K562 (cell line): ENCODE results near the gene SP2. TPM values are rescaled to one million over a fixed set of nuclear protein-coding genes. Genes with fewer than 3 reads are reported as not detected.

Experiments used
- ATAC-seq: fragments of 200-7000 bp; cut with Tn5 transposase; 3 replicates; pipeline ENCODE4 v1.9.1; 2020; ENCODE audit warnings: moderate library complexity
- BruUV-seq: library from RNA; stranded (reverse); fragments of 400-500 nt; replicated peaks from 2 replicates; lab custom pipeline; 2021; lab: Mats Ljungman, UMichigan
- CTCF ChIA-PET: fragments of 300-600 bp; formaldehyde crosslinking; extraction: SDS; loops from one replicate; lab custom pipeline; 2021; ENCODE audit warnings: low intra/inter-chr PET ratio; lab: Yijun Ruan, JAX
- POLR2A ChIA-PET: fragments of 300-600, 350-650 bp; sonication (Branson Sonifier 250); formaldehyde crosslinking; extraction: SDS; loops from one replicate; lab custom pipeline; 2021; ENCODE audit warnings: antibody characterized with exemption, inconsistent platforms; lab: Yijun Ruan, JAX
- DNase-seq, 4 experiments: peaks; one replicate each; pipeline versions ENCODE4 v3.0.0 to v3.0.0-alpha.2; 2011 to 2018; ENCODE audit warnings: low spot score in 3 of 4, mixed read lengths in 3 of 4; ENCODE audit errors: extremely low read depth in 1 of 4
- FAIRE-seq: peaks from 2 replicates; lab custom pipeline; 2011; peaks lifted over from hg19 to GRCh38; lab: Jason Lieb, UNC
- H2AFZ ChIP-seq: 2 replicates; pipeline ENCODE4 v1.6.0; 2011; ENCODE audit warnings: low read depth, low read length, control low read depth, inconsistent platforms
- H3K27ac ChIP-seq: fragments of 200-600 bp; 3 replicates; pipeline ENCODE4 v1.8.0; 2011; ENCODE audit warnings: low read depth, mild to moderate bottlenecking, control low read depth, inconsistent platforms, low read length, moderate library complexity, mixed read lengths; ENCODE audit errors: extremely low read depth
- H3K27me3 ChIP-seq, 2 experiments: fragments of 300-600 bp in 1 of 2; 2 replicates in 1 of 2; 3 replicates in 1 of 2; pipeline versions ENCODE4 v1.6.0 to v1.8.0; 2011; ENCODE audit warnings: inconsistent platforms in 2 of 2, low read length in 2 of 2, mild to moderate bottlenecking in 1 of 2, mixed read lengths in 1 of 2, moderate library complexity in 1 of 2; ENCODE audit not compliant: control insufficient read depth in 2 of 2, insufficient read depth in 2 of 2
- H3K36me3 ChIP-seq: fragments of 300-600 bp; 3 replicates; pipeline ENCODE4 v1.8.0; 2011; ENCODE audit warnings: mild to moderate bottlenecking, low read length, inconsistent platforms; ENCODE audit not compliant: control insufficient read depth, insufficient read depth
- H3K4me1 ChIP-seq, 2 experiments: fragments of 200-600 bp in 1 of 2; replicated peaks in 1 of 2; 2 replicates in 1 of 2; 3 replicates in 1 of 2; pipeline versions ENCODE4 v1.5.1 to v1.8.0; 2011; ENCODE audit warnings: inconsistent platforms in 2 of 2, low read length in 2 of 2, mild to moderate bottlenecking in 1 of 2, mixed read lengths in 1 of 2, moderate library complexity in 1 of 2; ENCODE audit not compliant: control insufficient read depth in 2 of 2, insufficient read depth in 2 of 2
- H3K4me2 ChIP-seq: 2 replicates; pipeline ENCODE4 v1.6.1; 2011; ENCODE audit warnings: low read length, control low read depth, inconsistent platforms, mixed read lengths; ENCODE audit not compliant: insufficient read depth
- H3K4me3 ChIP-seq: fragments of 200-600 bp; sonication (generic), shearing (Covaris generic); 2 replicates; pipeline ENCODE4 v1.5.1; 2016; ENCODE audit warnings: control low read depth, inconsistent platforms
- H3K79me2 ChIP-seq: fragments of 200-600 bp; 3 replicates; pipeline ENCODE4 v1.8.0; 2011; ENCODE audit warnings: low read length, inconsistent platforms; ENCODE audit not compliant: control insufficient read depth, insufficient read depth
- H3K9ac ChIP-seq, 2 experiments: 2 replicates each; pipeline versions ENCODE4 v1.6.0 to v1.6.1; 2011; ENCODE audit warnings: low read depth in 2 of 2, low read length in 2 of 2, control low read depth in 1 of 2, inconsistent platforms in 1 of 2, mild to moderate bottlenecking in 1 of 2, mixed read lengths in 1 of 2; ENCODE audit not compliant: insufficient read depth in 1 of 2
- H3K9me1 ChIP-seq: one replicate; pipeline ENCODE4 v1.6.0; 2011; ENCODE audit warnings: inconsistent platforms, mild to moderate bottlenecking, low read length, moderate library complexity; ENCODE audit not compliant: control insufficient read depth, insufficient read depth
- H3K9me3 ChIP-seq: replicated peaks from 2 replicates; pipeline ENCODE4 v1.5.1; 2011; ENCODE audit warnings: low read depth, low read length, inconsistent platforms; ENCODE audit not compliant: control insufficient read depth, insufficient read depth
- H4K20me1 ChIP-seq: replicated peaks from 2 replicates; pipeline ENCODE4 v1.6.1; 2011; ENCODE audit warnings: low read length, inconsistent platforms, mixed read lengths; ENCODE audit not compliant: control insufficient read depth, insufficient read depth
- CXXC5 ChIP-seq: fragments of 250-450 bp; sonication (Bioruptor Pico); IDR thresholded peaks from 2 replicates; pipeline ENCODE4 v1.8.0; 2022; ENCODE audit warnings: inconsistent platforms, mild to moderate bottlenecking, moderate library complexity
- ETV1 ChIP-seq: fragments of 450-650 bp; conservative IDR thresholded peaks from 2 replicates; pipeline ENCODE4 v1.6.1; 2016; ENCODE audit warnings: missing genetic modification characterization, control low read depth, low read depth, missing compliant biosample characterization
- ILK ChIP-seq: fragments of 450-650 bp; IDR thresholded peaks from 2 replicates; pipeline ENCODE4 v1.6.1; 2016; ENCODE audit warnings: missing genetic modification characterization, low read depth, mild to moderate bottlenecking, missing compliant biosample characterization, moderate library complexity, borderline replicate concordance
- NFE2L1 ChIP-seq: fragments of 450-650 bp; IDR thresholded peaks from 2 replicates; pipeline ENCODE4 v1.6.1; 2016; ENCODE audit warnings: missing genetic modification characterization, low read depth, mild to moderate bottlenecking, missing compliant biosample characterization, moderate library complexity, borderline replicate concordance
- TEAD4 ChIP-seq, 2 experiments: sonication (generic) in 1 of 2; formaldehyde crosslinking in 1 of 2; IDR thresholded peaks; 2 replicates each; pipeline versions ENCODE4 v1.6.1 to v1.8.0; 2012 to 2022; ENCODE audit warnings: borderline replicate concordance in 1 of 2, inconsistent platforms in 1 of 2, low read length in 1 of 2, mild to moderate bottlenecking in 1 of 2, missing genetic modification reagents in 1 of 2
- ZBTB49 ChIP-seq: sonication (generic); formaldehyde crosslinking; IDR thresholded peaks from 2 replicates; pipeline ENCODE4 v1.8.0; 2022; ENCODE audit warnings: missing genetic modification reagents, mild to moderate bottlenecking, borderline replicate concordance
- ZNF41 ChIP-seq: fragments of 250-450 bp; sonication (Bioruptor Pico); conservative IDR thresholded peaks from 2 replicates; pipeline ENCODE4 v1.4.0; 2020; ENCODE audit warnings: mild to moderate bottlenecking
- ZNF778 ChIP-seq: fragments of 450-650 bp; formaldehyde crosslinking; IDR thresholded peaks from 2 replicates; pipeline ENCODE4 v1.4.0; 2020; ENCODE audit warnings: mild to moderate bottlenecking, moderate library complexity
- WGBS: fragments of 100-300 bp; shearing (Covaris generic); methylation state at CpG from one replicate; pipeline ENCODE4 v1.1.6; 2016; ENCODE audit warnings: low coverage, mixed read lengths; ENCODE audit not compliant: insufficient coverage; ENCODE audit errors: missing lambda C conversion rate; 5-methylcytosine and 5-hydroxymethylcytosine counted together
- in situ Hi-C: fragments of 300-500 bp; cut with MboI; formaldehyde crosslinking; loops from 4 replicates; pipeline ENCODE4 v1.15.0; 2018; ENCODE audit warnings: inconsistent platforms, mixed read lengths
- intact Hi-C: fragments of 100-400 bp; cut with micrococcal nuclease; formaldehyde crosslinking; loops from 2 replicates; pipeline ENCODE4 v1.14.2; 2022
- polyA plus RNA-seq, 8 experiments: library from polyadenylated mRNA; depleted of rRNA in 4 of 8; stranded (reverse) in 5 of 8; unstranded in 3 of 8; fragments of >200 nt; fragmentation: Nextera tagmentation in 2 of 8; fragmentation: Illumina TruSeq in 1 of 8; extraction: Ambion mirVana in 2 of 8; extraction: Trizol in 1 of 8; gene quantifications; 2 replicates each; pipeline versions ENCODE4 v1.2.1 to v1.2.3, GENCODE V29; 2011 to 2014; ENCODE audit warnings: inconsistent platforms in 1 of 8, missing spikeins in 1 of 8
- total RNA-seq, 7 experiments: library from RNA; depleted of rRNA in 6 of 7; stranded (reverse); fragments of >200 nt in 6 of 7; fragmentation: Illumina TruSeq in 2 of 7; extraction: Trizol in 2 of 7; gene quantifications; 2 replicates each; pipeline versions ENCODE4 v1.2.1 to v1.2.3, GENCODE V29; 2011 to 2021; ENCODE audit warnings: low replicate concordance in 1 of 7

The SP2 gene
- total and polyA plus RNA-seq, 9 of the 15 experiments (the other 6 are each of a cell fraction or from before 2014, with no cell fraction given), result 0.77 to 22.3 (median 2.3) TPM

- TF ChIP-seq ZBTB49 (CRISPR knock-in tag), result no peak
- TF ChIP-seq ILK (tag), result no peak
- TF ChIP-seq NFE2L1 (tag), result no peak
- TF ChIP-seq ZNF41 (CRISPR knock-in tag), result no peak
- no peak for TF ChIP-seq ZNF778 (CRISPR knock-in tag)
- TF ChIP-seq ETV1, result no peak
Observed at GRCh38 chr17:47906443-47906842, 10.4 kb downstream of the SP2 start (continued).

- no peak for TF ChIP-seq CXXC5 (CRISPR knock-in tag)
- TF ChIP-seq TEAD4 (IDR thresholded peaks at IDR 0.05; ENCODE audit: low read length), result no peak
- TF ChIP-seq TEAD4 (CRISPR knock-in tag; IDR thresholded peaks at IDR 0.05; ENCODE audit: borderline replicate concordance), result no peak
- TF ChIP-seq, all 486 proteins: peak for 0
- no peaks in the 10 kb centered on the region for H3K27me3 ChIP-seq
- H3K27ac ChIP-seq, result no peak overlapping the region
- no peaks in the 10 kb centered on the region for H3K9me1 ChIP-seq
- BruUV-seq, result no TSS peak
- H3K79me2 ChIP-seq, result peaks cover under 1% of the 10 kb centered on the region; the same call in 1 of the 3 replicates
- FAIRE-seq (no peak), ATAC-seq (no peak), DNase-seq (no peak)
- no peak overlapping the region for H2AFZ ChIP-seq
- H3K4me1 ChIP-seq, result no peaks in the 10 kb centered on the region
- no peaks in the 10 kb centered on the region for H4K20me1 ChIP-seq
- 71% methylated on average over 8 of the region's 8 CpGs for WGBS
- H3K9ac ChIP-seq, result no peak overlapping the region
- no peak overlapping the region for H3K4me3 ChIP-seq
- in situ Hi-C loops, result no loop called here
- CTCF ChIA-PET, result no interaction called here
- H3K36me3 ChIP-seq, result peaks cover 5% of the 10 kb centered on the region; the same call in 2 of the 3 replicates
- intact Hi-C loops, result no loop called here
- H3K4me2 ChIP-seq, result no peak overlapping the region
- POLR2A ChIA-PET, result interaction anchor here (0.6 to 2.7 kb wide), 3 partner anchors 11 to 24 kb away, joined by 4 to 13 read pairs (median 11); no protein-coding TSS in a partner anchor
- no peaks in the 10 kb centered on the region for H3K9me3 ChIP-seq
Observed at GRCh38 chr17:47907932-47908562, 12.0 kb downstream of the SP2 start.
